T-helper 2 cell (primary cell): ENCODE data around the gene HNRNPA3.
"Not testable (repeated sequence)": the region's sequence is repeated elsewhere in the genome, so short reads cannot be mapped to it uniquely, and the experiment has no call there.

Experiments
- DNase-seq, 5 experiments: peaks; one replicate each; pipeline versions ENCODE4 v3.0.0 to v3.0.0-alpha.2; 2012 to 2022
- total RNA-seq, 2 donors: gene quantifications; one replicate each; lab custom pipeline; 2026; lab: John Stamatoyannopoulos, UW

Gene HNRNPA3
- 128 to 162 reads per million in 2 donors for total RNA-seq

DNA sequence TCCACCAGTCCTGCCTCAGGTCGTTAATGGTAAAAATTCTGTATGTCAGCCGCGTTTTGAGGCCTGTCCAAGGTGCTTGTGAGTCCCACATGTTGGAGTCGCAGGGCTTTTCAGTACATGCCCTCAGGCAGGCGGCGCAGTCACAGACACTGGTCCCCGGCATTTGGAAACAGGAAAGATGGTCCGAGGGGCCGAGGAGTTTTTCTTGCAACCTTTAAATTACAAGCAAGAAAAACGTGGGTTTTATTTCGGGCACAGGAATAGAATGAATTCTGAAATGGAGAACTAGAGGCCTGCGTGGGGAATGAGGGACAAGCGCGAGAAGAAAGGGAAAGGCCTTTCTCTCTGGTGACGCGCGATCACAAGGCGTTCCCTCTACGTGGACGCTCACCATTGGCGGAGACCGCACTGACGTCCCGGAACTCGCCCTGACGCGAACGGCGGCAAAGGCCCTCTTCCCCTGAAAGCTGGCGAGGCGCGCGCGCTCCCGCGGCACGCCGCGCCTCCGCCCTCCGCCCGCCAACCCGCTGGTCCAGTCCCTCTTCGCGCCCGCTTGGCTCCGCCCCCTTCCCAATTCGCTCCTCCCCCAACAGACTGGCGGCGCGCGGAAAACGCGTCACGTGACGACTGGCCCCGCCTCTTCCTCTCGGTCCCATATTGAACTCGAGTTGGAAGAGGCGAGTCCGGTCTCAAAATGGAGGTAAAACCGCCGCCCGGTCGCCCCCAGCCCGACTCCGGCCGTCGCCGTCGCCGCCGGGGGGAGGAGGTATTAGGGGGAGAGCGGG is at the start of gene HNRNPA3:
TSS of gene HNRNPA3 (plus strand) at position 689 of the 785 bp plus-strand sequence. CDS start at position 695, 6 bp downstream.
- DNase-seq: peak; percentile 99 to 100 (median 99)

DNA sequence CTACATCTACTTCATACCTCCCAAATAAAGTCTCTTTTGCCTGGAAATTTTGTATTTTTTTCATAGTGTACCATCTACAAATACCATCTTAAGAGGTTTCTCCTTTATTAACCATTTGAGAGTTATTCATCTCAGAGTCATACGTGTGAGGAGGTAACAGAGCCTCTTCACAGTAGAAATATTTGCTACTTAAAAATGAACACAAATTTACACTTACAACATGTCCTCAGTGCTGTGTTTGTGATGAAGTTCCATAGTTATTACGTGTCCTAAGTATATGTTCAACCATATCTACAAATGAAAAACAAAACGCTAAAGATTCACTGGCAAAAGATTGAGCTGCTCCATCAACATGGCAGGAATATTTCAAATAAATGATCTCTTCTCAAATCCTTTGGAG is 48.5 kb upstream of the HNRNPA3 start:
- DNase-seq: no peak

- peak; percentile 49 to 73 (median 70) for DNase-seq
Observed at GRCh38 chr2:177164584-177165052, 48.0 kb upstream of the HNRNPA3 start.

GRCh38 chr2:177165061-177165583 is 47.5 kb upstream of the HNRNPA3 start:
- DNase-seq: no peak

GRCh38 chr2:177165721-177166711 is 46.6 kb upstream of the HNRNPA3 start:
- DNase-seq: peak in 1 of 5 experiments; percentile 59

DNA sequence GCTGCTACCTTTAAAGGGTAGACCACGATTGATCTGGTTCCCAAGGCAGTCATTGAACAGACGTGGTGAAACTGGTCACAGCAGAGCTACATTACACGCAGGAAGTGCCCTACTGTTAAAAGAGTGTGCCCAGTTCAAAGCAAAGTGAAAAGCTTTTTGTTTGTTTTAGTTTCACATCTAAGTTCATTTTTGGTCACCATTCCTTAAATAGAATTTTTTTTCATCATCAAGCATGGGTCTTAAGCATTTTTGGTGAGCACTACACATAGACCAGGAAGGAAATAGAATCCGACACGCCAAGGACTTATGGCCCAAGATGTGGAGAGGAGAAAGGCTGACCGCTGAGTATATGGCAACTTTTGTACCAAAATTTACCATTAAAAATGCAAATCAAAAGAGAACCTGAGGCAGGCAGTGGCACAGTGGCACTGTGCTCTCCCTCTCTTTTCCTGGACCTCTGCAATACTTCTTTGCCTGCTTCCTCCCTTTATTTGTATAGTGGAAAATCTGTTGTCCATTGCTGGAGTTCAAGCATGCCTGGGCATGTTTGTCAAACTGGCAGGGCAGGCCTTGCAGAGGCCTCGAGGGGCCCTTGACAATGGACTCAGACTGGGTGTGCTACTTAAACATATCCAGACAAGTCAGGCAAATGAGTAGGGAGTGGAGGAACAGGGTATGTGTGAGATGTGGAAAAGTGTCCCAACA is 42.6 kb upstream of the HNRNPA3 start:
- peak in 1 of 5 experiments; percentile 61 for DNase-seq

- DNase-seq: no peak
Observed at GRCh38 chr2:177171418-177171865, 41.2 kb upstream of the HNRNPA3 start.

- no peak for DNase-seq
Observed at GRCh38 chr2:177172034-177172880, 40.3 kb upstream of the HNRNPA3 start.

- no peak for DNase-seq
Observed at GRCh38 chr2:177174486-177174885, 38.1 kb upstream of the HNRNPA3 start.

DNA sequence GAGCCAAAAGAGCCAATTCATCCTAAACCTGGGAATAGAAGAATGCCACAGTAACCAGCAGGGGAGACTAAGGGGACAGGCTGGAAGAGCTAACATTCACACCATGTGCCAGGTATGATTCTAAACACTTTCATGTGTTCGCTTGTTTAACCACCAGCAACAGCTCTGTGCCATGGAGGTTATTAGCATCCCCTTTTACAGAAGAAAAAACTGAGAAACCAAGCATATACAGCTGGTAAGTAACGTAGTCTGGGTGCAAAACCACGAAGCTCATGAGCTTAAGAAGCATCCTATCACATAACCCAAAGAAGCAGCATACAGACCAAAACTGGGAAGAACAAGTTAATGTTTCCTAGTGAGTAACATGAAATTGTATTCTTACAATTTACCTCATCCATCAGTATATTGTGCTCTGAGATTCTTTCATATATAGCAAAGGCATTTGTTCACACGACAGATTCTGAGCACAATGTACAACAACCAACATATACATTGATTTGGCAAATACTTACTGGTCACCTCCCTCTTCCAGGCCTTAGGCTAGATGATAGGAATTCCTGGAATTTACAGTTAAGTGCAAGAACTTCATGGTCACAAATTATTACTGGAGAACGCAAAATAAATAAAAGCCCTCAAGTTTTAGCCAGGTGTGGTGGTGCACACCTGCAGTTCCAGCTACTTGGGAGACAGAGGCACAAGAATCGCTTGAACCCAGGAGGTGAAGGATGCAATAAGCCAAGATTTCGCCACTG is 36.5 kb upstream of the HNRNPA3 start:
- DNase-seq: peak in 1 of 5 experiments; percentile 25

GRCh38 chr2:177178797-177179196 is 33.8 kb upstream of the HNRNPA3 start:
- no peak for DNase-seq

DNA sequence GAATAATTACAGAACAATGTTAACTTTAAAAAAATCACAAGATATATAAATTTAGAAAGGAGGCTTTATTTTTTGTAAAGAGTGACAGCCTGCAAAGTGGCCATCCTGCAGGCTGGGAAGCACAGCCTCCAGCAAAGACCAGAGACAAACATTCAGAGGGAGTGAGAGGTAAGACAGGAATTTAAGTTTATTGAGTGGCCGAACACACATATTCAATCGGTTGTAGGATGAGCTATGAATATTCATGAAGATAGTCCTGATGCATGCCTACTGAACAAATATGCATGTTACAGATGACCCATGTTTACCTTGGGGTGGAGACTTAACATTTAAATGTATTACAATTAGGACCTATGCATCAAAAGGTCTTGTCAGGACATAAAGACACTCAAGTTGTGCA is 33.4 kb upstream of the HNRNPA3 start:
- DNase-seq: no peak

DNA sequence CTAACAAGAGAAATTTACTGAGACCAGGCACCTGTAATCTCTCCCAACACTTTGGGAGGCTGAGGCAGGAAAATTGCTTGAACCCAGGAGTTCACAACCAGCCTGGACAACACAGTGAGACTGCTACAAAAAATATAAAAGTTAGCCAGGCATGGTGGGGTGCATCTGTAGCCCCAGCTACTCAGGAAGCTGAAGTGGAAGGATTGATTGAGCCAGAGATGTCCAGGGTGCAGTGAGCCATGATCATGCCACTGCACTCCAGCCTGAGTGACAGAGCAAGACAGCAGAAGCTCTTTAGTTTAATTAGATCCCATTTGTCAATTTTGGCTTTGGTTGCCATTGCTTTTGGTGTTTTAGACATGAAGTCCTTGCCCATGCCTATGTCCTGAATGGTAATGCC is 32.9 kb upstream of the HNRNPA3 start:
- not testable (repeated sequence) for DNase-seq

- DNase-seq: no peak
Observed at GRCh38 chr2:177180269-177181000, 32.2 kb upstream of the HNRNPA3 start.

GRCh38 chr2:177183860-177184259 is 28.7 kb upstream of the HNRNPA3 start:
- no peak for DNase-seq

DNA sequence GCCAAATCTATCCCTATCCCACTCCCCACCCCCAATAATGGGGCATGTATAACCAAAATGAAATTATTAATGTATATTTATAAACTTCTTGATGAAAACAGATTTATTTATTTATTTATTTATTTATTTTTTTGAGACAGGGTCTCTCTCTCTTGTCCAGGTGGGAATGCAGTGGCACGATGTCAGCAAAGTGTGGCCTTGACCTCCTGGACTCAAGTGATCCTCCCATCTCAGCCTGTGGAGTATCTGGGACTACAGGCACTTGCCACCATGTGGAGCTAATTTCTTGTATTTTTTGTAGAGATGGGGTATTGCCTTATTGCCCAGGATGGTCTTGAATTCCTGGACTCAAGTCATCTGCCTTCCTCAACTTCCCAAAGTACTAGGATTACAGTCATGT is 28.0 kb upstream of the HNRNPA3 start:
- DNase-seq: no peak

- DNase-seq: not testable (repeated sequence)
Observed at GRCh38 chr2:177186038-177186437, 26.6 kb upstream of the HNRNPA3 start.

DNA sequence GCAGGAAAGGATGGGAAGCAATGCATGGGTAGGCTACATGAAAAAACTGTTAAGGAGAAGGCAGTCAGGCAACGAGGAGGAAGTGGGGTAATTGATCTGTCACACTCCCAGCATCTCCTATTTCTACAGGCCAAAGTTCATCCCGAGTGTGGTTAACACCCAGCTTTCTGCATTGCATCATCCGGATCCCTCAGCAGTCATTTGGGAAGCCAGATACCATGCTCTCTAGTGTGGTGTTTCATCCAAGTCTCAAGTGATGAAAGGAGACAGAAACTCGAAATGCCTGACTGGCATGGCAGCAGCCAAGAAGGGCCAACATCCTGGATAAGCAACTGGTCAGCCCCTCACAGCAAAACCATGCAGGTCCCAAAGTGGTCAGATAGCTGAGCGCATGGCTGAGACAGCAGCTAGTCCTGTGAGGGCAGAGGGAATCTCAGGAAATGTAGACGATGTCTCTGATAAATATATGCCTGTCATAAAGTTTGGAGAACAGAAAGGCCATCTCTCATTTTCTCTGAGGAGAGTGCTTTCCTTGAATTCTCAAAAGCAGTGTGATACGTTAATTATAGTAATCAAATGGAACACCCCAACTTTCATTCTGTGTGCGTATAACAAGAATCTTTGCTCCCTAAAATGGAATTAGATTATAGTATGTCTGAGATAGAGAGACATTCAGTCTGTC is 24.8 kb upstream of the HNRNPA3 start:
- DNase-seq: no peak
